HG02981 (cell line): ENCODE measurements around the gene NDRG2.
"Not testable (repeated sequence)": the region's sequence is repeated elsewhere in the genome, so short reads cannot be mapped to it uniquely, and the experiment has no call there.

Experiments used
- ATAC-seq: cut with Tn5 transposase; IDR thresholded peaks from one replicate; pipeline ENCODE4 v1.9.1; 2021; ENCODE audit warnings: mild to moderate bottlenecking, moderate library complexity; ENCODE audit not compliant: unreplicated experiment

Gene NDRG2

DNA sequence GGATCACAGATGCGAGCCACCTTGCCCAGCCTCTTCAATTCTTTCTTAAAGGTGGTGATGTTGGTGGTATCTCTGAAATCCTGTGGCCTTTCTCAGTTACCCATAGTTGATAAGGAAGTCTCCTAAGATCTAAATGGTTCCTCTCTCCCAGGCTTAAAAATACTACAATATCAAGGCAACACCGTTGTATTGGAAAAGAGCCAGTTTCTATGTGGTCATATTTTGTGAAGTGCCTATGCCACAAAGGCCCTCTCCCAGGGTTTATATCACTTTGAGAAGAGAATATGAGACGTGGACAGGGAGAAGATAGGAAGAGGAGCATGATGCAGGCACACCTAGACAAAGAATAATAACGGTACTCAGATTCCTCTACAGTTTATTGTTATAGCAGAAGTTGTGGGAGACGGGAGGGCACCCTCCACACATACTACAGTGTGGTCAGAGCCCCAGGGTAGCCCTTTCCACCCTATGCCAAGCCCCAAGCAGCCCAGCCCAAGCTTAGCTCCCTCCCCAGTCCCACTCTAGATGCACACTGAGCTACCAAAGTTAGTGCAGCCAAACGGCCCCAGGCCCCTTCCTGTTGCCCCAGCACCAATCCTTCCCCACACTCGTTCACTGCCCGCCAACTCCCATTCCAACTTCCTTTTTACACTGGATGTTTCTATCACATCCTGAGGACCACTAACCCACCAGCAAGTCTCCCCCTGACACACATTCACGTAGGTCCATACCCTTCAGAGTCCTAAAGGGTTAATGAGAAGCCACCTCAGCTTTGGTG is 8.3 kb downstream of the NDRG2 start:
- no peak for ATAC-seq

DNA sequence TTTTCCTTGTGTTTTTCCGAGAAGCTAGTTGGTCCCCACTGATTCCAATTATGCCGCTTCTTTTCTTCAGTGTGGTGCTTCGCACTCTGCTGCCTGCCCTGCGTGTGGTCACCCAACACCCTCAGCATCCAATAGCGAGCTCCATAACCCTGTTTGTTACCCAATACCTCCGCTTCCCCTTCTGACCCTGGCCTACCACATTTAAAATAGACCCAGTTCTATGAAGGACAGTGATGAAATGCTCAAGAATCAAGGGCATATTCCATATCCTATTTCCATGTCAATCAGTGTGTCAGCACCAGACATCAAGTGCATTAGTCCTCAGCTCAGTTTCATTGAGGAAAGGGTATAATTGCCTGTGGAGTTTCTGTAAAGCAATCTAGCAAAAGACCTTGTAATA is 9.5 kb downstream of the NDRG2 start:
- no peak for ATAC-seq

GRCh38 chr14:21014761-21015190 is 10.1 kb downstream of the NDRG2 start:
- no peak for ATAC-seq

- no peak for ATAC-seq
Measured at GRCh38 chr14:21011136-21011535, 13.7 kb downstream of the NDRG2 start.

DNA sequence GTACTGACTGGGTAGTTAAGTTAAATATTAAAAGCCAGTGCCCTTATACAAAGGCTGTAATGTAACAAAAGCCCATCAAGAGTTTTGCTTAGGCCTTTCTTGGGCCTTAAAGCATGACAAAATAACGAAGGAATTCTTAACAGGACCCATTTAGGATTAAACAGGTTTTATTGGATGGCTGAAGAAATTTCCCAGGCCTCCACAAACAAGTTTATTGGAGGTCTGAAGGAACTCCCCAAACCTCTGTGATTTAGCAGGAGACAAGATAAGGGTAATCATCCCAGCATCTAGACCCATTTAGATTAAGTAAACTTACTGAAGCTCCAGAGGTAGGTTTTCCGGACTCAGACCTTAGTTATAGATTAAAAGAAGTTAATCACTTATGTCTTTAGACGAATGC is 15.1 kb downstream of the NDRG2 start:
- ATAC-seq, result not testable (repeated sequence)

GRCh38 chr14:21003788-21004346 is 21.0 kb downstream of the NDRG2 start:
- ATAC-seq, result no peak

DNA sequence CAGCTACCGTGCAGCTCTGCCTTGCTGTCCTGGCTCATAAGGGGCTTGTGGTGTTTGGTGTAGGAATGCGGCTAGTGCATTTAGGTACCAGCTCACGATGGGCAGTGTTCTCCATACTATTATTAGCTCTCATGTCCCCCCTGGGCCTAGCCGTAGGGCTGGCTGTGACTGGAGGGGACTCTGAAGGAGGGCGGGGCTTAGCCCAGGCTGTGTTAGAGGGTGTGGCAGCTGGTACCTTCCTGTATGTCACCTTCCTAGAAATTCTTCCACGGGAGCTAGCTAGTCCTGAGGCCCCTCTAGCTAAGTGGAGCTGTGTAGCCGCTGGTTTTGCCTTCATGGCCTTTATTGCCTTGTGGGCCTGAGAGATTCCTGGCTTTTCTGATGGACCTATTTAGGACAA is 23.6 kb downstream of the NDRG2 start:
- ATAC-seq, result no peak

DNA sequence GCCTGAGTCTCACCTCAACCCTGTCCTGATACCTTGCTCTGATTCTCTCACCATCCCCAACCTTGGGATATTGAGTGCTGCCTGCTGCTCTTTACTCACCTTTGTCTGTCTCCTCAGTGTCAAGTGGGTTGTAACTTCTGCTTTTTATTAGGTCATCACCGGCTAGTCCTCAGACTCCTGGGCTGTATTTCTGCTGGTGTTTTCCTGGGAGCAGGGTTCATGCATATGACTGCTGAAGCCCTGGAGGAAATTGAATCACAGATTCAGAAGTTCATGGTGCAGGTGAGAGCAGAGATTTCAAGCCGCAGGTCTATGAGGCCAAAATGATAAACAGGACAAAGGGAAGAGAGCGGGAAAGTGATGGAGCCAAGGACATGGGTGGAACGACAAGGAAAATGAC is 25.3 kb downstream of the NDRG2 start:
- no peak for ATAC-seq

- ATAC-seq, result no peak
Measured at GRCh38 chr14:20998674-20999366, 26.0 kb downstream of the NDRG2 start, which contains the start of gene SLC39A2. SLC39A2 (plus strand) TSS chr14:20999293; CDS start chr14:20999447, 154 bp downstream.

DNA sequence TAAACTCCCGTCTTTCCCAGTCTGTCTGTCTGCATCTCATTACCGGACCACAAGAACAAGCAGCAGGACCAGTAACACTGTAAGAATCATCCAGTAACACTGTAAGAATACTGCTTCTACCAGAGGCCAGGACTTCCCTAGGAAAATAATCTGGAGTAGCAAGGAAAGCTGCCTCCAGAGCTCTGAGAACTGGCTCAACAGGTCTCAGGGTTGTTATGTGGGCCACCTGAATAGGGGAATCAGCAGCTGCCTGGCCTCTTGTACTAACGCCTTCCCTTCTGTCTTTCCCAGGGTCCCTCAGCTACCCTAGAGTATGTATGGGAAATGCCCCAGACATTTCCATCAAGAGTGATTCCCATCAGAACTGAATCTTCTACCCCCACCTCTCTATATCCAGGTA is 26.7 kb downstream of the NDRG2 start:
- no peak for ATAC-seq

DNA sequence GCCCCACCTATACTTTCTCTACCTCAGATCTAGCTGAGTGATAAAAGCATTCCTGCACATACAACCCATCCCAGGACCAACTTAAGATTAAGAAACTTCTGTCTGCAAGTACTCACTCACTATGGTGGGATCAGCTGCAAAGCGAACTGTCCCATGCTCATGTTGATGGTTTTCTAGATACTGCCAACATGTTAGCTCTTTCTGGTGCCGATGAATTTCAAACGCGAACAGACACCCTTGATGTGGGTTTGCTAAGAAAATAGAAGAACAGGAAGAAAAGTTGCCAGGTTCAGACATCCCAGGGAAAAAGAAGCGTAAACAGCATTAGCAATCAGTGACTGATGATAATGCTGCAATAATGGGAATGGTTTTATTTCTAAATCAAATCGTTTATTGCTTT is 27.3 kb downstream of the NDRG2 start:
- ATAC-seq, result no peak

DNA sequence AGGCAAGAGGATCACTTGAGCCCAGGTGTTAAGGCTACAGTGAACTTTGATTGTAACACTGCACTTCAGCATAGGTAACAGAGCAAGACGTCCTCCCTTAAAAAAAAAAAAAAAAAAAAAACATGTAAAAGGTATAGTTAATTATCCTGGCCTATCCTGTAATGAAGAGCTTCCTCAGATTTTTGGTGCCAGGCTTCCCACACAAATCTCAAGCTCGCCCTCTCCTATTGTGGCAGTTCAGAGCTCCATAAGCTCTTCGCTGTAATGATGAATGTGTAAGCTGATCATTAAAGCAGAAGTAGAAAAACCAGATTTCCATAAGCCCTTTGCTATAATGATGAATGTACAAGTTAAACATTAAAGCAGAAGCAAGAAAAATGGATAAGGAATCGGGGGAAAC is 27.7 kb downstream of the NDRG2 start:
- no peak for ATAC-seq

- ATAC-seq, result no peak
Measured at GRCh38 chr14:20996521-20996920, 28.3 kb downstream of the NDRG2 start.

DNA sequence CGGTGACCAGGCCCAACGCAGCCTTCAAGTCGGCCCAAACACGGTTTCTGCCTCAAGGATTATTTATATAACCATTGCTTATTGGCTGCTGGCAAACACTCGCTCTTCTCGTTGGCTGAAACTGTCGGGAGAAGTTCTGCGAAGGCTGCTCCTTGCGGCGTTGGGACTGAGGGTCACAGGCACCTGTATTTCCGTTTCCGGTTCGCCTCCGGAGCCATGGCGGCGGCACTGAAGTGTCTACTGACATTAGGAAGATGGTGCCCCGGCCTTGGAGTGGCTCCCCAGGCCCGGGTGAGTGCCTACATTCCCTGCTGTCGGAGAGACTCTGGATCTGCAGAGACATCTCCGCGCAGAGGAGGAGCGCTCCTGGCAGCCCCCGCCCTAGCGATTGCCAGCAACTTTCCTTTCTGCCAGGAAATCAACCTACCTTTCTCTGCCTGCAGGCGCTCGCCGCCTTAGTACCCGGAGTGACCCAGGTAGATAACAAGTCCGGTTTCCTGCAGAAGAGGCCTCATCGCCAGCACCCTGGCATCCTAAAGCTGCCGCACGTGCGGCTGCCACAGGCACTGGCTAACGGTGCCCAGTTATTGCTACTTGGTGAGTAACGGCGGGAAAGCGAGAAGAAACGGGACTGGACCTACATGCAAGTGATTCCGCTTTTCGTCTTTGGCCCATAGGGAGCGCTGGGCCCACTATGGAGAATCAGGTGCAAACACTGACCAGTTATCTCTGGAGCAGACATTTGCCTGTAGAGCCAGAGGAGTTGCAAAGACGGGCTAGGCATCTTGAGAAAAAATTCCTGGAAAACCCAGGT is 34.9 kb downstream of the NDRG2 start, which contains the start of gene METTL17:
METTL17 (plus strand) TSS at position 194 of the 814 bp plus-strand sequence; CDS start at position 217, 23 bp downstream.
- ATAC-seq, result peak; percentile 95

DNA sequence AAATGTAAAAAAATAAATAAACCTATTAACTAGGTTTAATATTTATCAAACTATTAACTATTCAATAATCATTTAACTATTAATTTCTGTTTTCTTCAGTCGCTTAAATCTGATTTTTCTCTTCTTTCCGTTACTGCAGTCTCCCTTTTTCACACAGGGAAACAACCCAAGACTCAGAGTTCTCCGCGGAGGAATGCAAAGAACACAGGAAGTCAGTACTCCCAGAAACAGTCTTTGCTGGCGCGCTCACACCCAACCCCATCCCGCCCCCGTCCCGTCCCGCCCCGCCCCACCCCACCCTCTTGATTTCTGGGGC is 35.4 kb downstream of the NDRG2 start:
- ATAC-seq, result no peak

- no peak for ATAC-seq
Measured at GRCh38 chr14:20988717-20989470, 36.0 kb downstream of the NDRG2 start.

DNA sequence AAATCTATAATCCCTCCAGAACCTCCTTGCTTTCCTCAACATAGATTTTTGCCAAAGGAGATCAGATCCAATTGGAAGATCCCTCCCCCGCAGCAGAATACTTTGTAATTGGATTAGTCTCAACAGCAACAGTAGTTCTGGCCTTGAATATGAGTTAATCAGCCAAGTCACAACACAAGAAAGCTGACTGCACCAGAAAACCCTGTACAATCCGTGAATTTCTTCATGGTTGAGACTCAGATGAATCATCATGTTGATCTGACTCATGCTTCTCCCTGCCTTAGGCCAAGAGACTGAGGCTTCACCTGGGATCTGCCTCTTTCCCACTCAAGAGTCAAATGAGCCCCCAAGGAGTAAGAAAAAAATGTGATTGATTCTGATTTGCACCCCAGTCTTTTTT is 38.0 kb downstream of the NDRG2 start:
- no peak for ATAC-seq

- ATAC-seq, result not testable (repeated sequence)
Measured at GRCh38 chr14:20985650-20986049, 39.2 kb downstream of the NDRG2 start.

GRCh38 chr14:20982646-20983369 is 42.1 kb downstream of the NDRG2 start:
- ATAC-seq, result no peak

DNA sequence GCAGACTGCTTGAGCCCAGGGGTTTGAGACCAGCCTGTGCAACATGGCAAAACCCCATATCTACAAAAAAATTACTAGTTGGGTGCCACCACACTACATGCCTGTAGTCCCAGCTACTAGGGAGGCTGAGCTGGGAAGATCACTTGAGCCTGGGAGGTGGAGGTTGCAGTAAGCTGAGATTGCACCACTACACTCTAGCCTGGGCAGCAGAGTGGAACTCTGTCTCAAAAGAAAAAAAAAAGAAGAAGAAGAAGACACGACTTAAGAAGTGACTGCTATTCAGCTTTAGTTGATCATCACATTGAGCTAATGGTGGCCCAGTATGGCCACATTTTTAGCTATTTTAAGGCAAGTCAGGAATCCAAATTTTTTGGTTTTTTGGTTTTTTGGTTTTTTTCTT is 44.0 kb downstream of the NDRG2 start:
- no peak for ATAC-seq
